Motor neuron (in vitro differentiated cells): ENCODE results near the gene ADAT3. TPM values are rescaled to one million over a fixed set of nuclear protein-coding genes. Genes with fewer than 3 reads are reported as not detected.
"Not testable (repeated sequence)": the region's sequence is repeated elsewhere in the genome, so short reads cannot be mapped to it uniquely, and the experiment has no call there.

ENCODE experiments used
- ATAC-seq, 8 experiments: fragments of 200-7000 bp; cut with Tn5 transposase; replicated peaks in 6 of 8; 2 replicates each; pipeline ENCODE4 v1.8.0; 2021; ENCODE audit warnings: mild to moderate bottlenecking in 8 of 8, moderate library complexity in 8 of 8
- H3K27ac ChIP-seq, 2 donors: fragments of 250-450 bp; sonication (Bioruptor Pico); 2 replicates each; pipeline ENCODE4 v1.9.0; 2021; ENCODE audit warnings: antibody characterized with exemption in 2 of 2, mild to moderate bottlenecking in 2 of 2, moderate library complexity in 1 of 2
- H3K4me1 ChIP-seq, 2 donors: fragments of 250-450 bp; sonication (Bioruptor Pico); replicated peaks in 1 of 2; 2 replicates each; pipeline ENCODE4 v1.6.1; 2021; ENCODE audit warnings: antibody characterized with exemption in 2 of 2, mild to moderate bottlenecking in 2 of 2, moderate library complexity in 1 of 2
- H3K4me3 ChIP-seq, 5 donors: fragments of 250-450 bp; sonication (Bioruptor Pico); 2 replicates each; pipeline ENCODE4 v1.9.0; 2021; ENCODE audit warnings: antibody characterized with exemption in 5 of 5, mild to moderate bottlenecking in 5 of 5, moderate library complexity in 4 of 5
- WGBS, 10 experiments: fragments of 450-650 bp; shearing (Covaris generic); methylation state at CpG; one replicate each; pipeline ENCODE4 v1.0.0; 2022; 5-methylcytosine and 5-hydroxymethylcytosine counted together
- in situ Hi-C, 9 experiments: fragments of 400-800 bp; cut with MboI; loops; one replicate each; pipeline ENCODE4 v1.15.0; 2021; ENCODE audit warnings: low sequenced_read_pairs in 9 of 9, low pct_unique_long_range_greater_than_20kb in 2 of 9; ENCODE audit not compliant: unreplicated experiment in 9 of 9
- total RNA-seq, 8 experiments: library from RNA; unstranded; fragments of 300-600 nt; gene quantifications; 2 replicates each; pipeline versions ENCODE4 v1.2.3 to v1.2.4, GENCODE V29; 2022

Gene ADAT3
- total RNA-seq, 8 experiments from 2014 or later, result 0.50 to 3.8 (median 2.1) TPM

DNA sequence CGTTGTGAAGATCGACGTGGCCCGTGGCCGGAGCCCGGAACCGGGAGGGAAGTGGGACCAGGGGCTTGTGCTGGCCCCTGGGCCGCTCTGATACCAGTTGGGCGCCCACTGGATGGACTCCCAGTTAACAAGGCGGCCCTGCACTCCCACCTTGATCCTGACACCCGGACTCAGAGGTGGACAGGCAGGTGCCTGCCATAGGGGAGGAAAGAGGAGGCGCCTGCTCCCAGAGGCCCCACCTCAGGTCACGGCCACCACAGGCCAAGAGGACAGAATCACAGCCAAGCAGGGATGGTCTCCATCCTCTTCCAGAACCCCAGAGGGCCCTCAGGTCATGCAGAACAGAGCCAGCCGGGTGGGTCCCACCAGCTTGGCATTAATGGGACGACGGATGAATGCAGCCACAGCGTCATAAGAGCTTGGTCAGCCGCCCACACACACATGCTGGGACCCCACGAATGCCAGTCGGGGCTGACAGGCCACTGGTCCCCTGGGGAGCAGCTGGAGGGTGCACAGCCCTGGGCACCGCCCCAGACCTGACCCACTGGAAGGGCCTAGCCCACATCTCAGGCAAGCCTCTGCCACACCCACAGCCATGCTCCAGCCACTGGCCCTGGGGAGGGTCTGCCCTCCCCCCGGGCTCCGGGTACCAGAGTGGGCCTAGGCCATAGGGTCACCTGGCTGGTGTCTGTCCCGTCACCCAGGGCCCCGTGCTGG is 32.2 kb upstream of the ADAT3 start:
- peaks cover 12 to 18% of the 10 kb centered on the region in 2 donors for H3K4me1 ChIP-seq
- 73 to 97% (median 92%) methylated on average over 3 to 5 of the region's 25 CpGs; no CpG with 5 or more reads in 7 of the 10 experiments for WGBS, 10 experiments
- H3K4me3 ChIP-seq, result no peak overlapping the region
- in situ Hi-C loops, result no loop called here
- no peak for ATAC-seq
- no peak overlapping the region for H3K27ac ChIP-seq

DNA sequence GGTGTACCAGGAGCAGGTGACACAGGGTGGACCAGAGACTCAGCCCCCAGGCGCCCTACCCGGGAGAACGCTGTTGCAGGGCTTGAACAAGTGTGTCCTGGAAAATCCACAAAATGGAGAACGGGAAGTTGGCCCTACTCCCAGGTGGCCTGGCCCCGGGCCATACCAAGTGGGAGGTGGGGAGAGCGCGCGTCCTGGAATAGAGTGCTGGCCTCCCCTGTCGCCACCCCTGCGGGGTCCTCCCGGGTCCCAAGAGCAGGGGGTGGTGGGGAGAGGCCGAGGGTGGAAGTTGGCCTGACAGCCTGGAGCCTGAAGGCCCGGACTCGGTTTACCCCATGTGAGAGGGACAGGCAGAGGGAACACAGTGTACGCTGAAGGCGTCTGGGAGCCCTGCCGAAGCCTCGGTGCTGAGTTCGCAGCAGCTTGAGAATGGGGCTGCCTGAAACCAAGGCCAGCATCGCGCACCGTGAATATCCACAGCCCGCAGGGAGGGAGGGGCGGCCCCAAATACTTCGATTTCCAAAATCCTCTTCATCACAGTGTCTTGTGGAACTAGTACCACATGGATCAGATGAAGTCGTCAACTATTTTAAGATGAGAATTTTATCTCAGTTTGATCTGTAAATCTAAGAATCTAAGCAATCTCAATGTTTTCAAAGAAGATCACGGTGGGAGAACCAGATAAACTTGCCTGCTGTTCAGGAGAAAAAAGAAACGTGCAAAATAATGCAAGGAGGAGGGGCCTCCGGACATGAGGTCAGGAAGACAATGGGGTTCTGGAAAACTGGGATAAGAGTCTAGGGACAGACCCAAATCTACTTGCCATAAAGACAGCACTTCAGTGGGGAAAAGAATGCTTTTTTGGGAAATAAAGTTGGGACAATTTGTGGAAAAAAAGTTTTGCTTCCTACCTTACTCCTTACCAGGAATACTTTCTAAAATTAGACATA is 31.4 kb upstream of the ADAT3 start:
- peaks cover 12 to 18% of the 10 kb centered on the region in 2 donors for H3K4me1 ChIP-seq
- H3K4me3 ChIP-seq, result peak overlapping the region; percentile 79 to 98 (median 90)
- in situ Hi-C loops, result no loop called here
- no peak overlapping the region for H3K27ac ChIP-seq
- WGBS, 10 experiments, result 0 to 79% (median 44%) methylated on average over 2 to 13 of the region's 29 CpGs
- no peak for ATAC-seq

DNA sequence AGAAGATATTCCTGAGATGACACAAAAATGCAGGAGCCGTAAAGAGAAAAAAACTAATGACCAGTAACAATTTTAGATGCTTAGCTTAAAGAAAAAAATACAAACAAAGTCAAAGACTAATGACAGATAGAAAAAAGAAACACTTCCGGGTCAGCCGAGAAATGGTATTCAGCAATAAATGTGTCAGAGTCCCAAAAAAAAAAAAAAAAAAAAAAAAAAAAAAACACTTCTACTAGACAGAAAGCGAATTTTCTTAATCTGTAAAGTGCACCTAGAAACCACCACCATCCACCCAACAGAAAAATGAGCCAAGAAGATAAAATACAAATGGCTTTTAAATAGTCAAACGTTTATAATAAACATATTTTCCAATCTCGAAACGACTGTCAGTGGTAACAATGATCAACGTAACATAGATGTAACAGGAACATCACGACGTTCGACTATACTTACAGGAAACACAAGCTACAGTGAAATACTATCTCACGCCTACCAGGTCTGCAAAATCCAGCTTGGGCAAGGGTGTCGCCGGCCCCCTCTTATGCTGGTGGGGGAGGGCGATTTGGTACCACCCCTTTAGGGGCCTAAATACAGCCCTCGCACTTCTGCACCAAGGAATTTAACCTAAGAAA is 30.5 kb upstream of the ADAT3 start:
- ATAC-seq, result no peak
- in situ Hi-C loops, result no loop called here
- 4 to 36% (median 16%) methylated on average over 5 to 16 of the region's 16 CpGs for WGBS, 10 experiments
- H3K27ac ChIP-seq, result peak overlapping the region in 1 of 2 donors; percentile 96
- H3K4me3 ChIP-seq, result peak overlapping the region; percentile 79 to 98 (median 90)
- H3K4me1 ChIP-seq, result peaks cover 12 to 18% of the 10 kb centered on the region in 2 donors

DNA sequence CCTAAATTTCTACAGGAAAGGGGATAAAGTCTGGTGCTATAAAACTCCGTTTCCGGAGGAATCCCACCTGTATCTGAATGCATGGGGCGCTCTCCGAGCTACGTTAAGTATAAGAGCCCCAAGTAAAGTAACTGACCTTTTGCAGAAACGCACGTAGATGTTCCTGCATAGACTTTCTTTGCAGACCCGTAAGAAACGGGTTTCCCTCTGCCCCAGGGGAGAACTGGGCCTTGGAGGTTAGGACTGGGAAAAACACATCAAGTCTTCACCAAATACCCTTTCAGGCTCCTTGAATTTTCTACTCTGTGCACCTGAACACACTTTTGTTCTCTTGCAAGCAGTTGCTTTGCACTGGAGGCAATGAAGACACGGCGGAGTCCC is 29.9 kb upstream of the ADAT3 start:
- H3K27ac ChIP-seq, result peak overlapping the region; percentile 83 to 96
- 0 to 22% (median 0%) methylated on average over 2 to 9 of the region's 11 CpGs; no CpG with 5 or more reads in 3 of the 10 experiments for WGBS, 10 experiments
- in situ Hi-C loops, ATAC-seq: not testable (repeated sequence)
- H3K4me1 ChIP-seq, result peaks cover 12 to 18% of the 10 kb centered on the region in 2 donors
- peak overlapping the region; percentile 79 to 98 (median 90) for H3K4me3 ChIP-seq

DNA sequence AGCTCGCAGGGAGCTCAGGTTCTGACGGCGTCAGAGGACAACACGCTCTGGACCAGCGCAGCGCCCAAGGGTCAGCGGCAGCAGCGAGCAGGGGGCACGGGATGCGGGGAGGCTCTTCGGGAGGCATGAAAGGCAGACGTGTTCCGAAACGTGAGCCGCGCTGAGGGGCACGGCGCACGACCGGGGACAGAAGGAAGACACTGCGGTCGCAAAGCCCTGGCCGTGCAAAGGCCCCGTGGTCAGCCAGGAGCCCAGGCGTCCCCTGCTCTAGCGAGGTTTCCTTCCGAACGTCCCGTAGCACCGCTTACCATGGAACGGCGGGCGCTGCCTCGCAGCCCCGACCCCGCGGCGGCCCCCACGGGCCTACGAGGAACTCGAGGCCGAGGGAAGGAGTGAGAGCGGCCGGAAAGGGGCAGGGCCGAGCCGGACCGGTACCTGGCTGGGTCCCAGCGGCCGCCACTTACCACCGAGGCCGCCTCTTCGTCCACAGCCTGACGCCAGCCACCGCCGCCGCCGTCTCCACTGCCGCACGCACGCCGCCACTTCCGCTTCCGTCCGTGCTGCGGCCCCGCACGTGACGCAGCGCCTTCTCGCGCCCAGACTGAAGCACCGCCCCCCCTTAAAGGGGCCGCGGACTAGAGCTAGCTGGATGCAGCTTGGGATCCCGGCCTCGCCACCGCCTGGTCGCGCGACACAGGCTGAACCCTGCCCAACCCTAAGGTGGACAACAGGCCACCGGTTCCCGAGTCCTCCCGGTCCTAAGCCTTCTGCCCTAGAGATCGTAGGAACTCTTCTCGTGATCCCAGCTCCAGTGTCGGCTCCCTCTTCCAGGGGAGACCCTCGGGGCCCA is 29.3 kb upstream of the ADAT3 start:
- in situ Hi-C loops, result no loop called here
- Histone ChIP-seq H3K4me1 (peaks cover 12 to 18% of the 10 kb centered on the region in 2 donors), H3K4me3 (peak overlapping the region; percentile 79 to 98 (median 90)), H3K27ac (peak overlapping the region; percentile 83 to 96)
- WGBS, 10 experiments, result 0 to 3% (median 0%) methylated on average over 1 to 19 of the region's 87 CpGs; no CpG with 5 or more reads in 5 of the 10 experiments
- peak; percentile 84 to 95 (median 90) for ATAC-seq

DNA sequence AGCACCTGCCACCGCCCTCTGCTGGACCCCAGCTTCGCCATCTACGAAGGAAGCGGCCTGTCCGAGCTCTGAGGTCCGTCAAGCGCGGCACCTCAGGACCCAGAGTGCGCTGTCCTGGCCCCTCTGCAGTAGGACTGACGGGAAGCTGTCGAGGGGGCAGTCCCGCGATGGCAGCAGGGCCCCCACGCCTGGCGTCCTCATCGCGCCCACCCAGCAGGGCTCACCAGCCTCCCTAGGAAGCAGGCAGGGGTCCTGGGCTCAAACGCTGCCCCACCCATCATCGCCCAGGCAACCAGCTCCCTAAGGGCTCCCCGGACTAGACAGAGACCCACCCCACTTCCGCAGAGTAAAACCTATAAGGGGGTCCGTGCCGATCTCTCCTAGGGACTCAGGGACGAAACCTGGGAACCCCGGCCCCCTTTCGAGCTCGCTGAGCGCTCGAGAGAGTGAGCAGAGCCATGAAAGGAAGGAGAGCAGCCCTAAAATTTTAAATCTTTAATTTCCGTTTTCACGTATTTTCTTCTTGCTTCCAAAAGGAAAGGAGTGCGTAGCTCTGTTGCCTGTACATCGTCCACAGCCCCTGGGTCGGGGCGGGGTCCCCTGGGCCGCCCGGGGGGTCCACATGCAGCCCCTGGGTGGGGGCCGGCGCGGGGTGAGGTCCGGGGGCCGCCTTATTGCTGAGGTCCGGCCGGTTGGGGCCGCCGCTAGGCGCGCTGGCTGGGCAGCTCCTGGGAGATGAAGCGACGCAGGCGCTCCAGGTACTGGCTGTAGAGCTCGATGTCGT is 28.5 kb upstream of the ADAT3 start:
- peak overlapping the region; percentile 79 to 98 (median 90) for H3K4me3 ChIP-seq
- ATAC-seq, result peak; percentile 5 to 64 (median 54)
- H3K27ac ChIP-seq, result peak overlapping the region; percentile 83 to 96
- peaks cover 12 to 18% of the 10 kb centered on the region in 2 donors for H3K4me1 ChIP-seq
- in situ Hi-C loops, result not testable (repeated sequence)
- 0 to 10% methylated on average over 2 of the region's 53 CpGs; no CpG with 5 or more reads in 8 of the 10 experiments for WGBS, 10 experiments

DNA sequence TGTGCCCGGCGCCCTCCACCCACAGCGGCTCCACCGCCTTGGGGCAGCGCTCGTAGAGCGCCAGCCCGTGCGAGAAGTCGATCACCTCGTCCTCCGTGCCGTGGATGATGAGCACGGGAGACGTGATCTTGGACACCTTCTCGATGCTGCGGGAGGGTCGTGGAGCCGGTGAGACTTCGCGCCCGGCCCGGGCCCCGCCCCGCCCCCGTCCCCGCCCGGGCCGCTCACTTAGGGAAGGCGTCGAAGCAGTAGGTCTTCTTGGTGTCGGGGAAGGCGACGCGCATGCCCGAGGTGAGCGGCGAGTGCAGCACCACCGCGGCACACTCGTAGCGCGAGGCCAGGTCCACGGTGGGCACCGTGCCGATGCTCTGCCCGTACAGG is 27.9 kb upstream of the ADAT3 start:
- Histone ChIP-seq H3K4me3 (peak overlapping the region in 3 of 5 donors; percentile 90 to 98 (median 94)), H3K4me1 (peaks cover 17 to 23% of the 10 kb centered on the region in 2 donors)
- in situ Hi-C loops, H3K27ac ChIP-seq: not testable (repeated sequence)
- peak in 2 of 8 experiments; percentile 12 to 16 for ATAC-seq
- WGBS, 10 experiments, result no CpG with 5 or more reads among the region's 47 CpGs

DNA sequence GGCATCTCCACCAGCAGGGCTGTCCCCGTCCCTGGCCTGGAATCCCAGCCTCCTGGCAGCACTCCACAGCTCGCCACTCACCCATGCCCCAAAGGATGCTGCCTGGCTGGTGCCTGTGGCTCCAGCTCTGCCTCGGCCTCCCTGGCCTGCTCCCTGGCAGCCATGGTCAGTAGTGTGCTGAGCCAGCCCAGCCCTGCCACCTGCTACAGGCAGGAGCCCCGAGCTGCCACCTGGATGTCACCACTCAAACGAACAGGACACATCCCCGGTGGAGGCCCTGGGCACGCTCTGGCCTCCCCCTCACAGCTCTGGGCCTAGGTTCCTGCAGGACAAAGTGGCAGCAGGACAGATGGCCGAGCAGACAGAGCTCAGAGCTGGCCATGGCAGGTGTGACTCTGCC is 26.6 kb upstream of the ADAT3 start:
- no CpG with 5 or more reads among the region's 8 CpGs for WGBS, 10 experiments
- ATAC-seq, in situ Hi-C loops, H3K27ac ChIP-seq, H3K4me3 ChIP-seq: not testable (repeated sequence)
- H3K4me1 ChIP-seq, result peaks cover 27 to 34% of the 10 kb centered on the region in 2 donors

DNA sequence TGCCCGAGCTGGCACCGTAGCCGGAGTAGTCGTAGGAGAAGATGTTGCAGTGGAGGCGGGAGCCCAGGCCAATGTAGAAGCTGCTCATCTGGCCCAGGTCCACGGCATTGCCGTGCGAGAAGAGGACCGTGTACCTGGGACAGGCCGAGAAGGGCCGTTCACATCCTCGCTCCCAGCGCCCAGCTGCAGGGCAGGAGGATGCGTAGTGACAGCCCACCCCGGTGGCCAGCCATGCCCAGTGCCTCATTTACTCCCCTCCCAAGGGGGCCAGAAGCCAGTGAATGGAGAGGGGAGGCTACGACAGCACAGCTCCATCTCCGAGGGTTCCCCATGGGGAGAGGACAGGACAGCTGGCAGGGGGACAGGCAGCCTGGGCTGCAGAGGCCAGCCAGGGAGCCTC is 25.2 kb upstream of the ADAT3 start:
- ATAC-seq, H3K27ac ChIP-seq, H3K4me3 ChIP-seq, in situ Hi-C loops: not testable (repeated sequence)
- WGBS, 10 experiments, result 60 to 87% methylated on average over 1 to 6 of the region's 17 CpGs; no CpG with 5 or more reads in 8 of the 10 experiments
- peaks cover 30 to 34% of the 10 kb centered on the region in 2 donors for H3K4me1 ChIP-seq

DNA sequence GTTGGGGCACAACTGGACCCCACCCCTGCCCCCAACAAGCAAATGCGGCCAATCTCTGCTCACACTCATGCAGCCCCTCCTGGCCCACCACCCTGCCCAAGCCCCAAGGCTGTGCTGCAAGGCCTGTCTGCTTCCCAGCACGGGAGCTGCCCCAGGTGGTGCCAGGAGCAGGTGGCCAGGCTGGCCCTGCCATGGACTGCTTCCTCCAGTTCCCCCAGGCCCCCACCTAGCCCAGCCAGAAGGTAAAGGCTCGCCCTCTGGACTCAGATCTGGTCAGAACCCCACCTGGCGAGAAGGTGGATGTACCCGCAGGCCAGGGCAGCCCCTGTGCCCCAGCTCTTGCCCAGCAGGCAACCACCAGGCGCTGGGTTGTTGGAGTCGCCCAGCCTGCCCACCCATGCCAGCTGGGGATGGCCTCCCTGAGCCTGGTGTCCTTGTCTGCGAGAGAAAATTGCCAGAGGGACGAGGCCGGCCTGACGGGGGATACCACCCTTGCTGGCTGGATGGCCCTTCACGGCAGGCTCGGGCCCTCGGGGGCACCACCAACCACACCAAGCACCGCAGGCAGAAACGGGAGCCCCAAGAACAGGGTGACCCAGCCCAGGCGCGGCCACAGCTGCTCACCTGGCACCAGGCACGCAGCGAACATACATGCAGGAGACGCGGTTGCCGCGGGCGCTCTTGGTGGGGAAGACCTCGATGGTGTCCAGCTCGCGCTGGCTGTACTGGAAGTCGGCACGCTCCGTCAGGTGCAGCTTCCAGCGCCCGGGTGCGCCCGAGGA is 24.4 kb upstream of the ADAT3 start:
- no peak overlapping the region for H3K4me3 ChIP-seq
- H3K27ac ChIP-seq, result no peak overlapping the region
- ATAC-seq, result no peak
- peaks cover 30 to 34% of the 10 kb centered on the region in 2 donors for H3K4me1 ChIP-seq
- in situ Hi-C loops, result no loop called here
- 92% methylated on average over 4 to 5 of the region's 35 CpGs; no CpG with 5 or more reads in 8 of the 10 experiments for WGBS, 10 experiments
